T-helper 2 cell (primary cell): ENCODE measurements around the gene SGMS1.

Experiments
- DNase-seq, 5 experiments: peaks; one replicate each; pipeline versions ENCODE4 v3.0.0 to v3.0.0-alpha.2; 2012 to 2022

Gene SGMS1

GRCh38 chr10:50417886-50418830 lies 205.6 kb downstream of the SGMS1 start:
- DNase-seq = peak in 4 of 5 experiments; percentile 4 to 89 (median 12)

- peak in 1 of 5 experiments; percentile 49 for DNase-seq
Observed at GRCh38 chr10:50417486-50417885, 206.3 kb downstream of the SGMS1 start.

GRCh38 chr10:50416881-50417280 lies 206.9 kb downstream of the SGMS1 start:
- DNase-seq = no peak

GRCh38 chr10:50416181-50416824 lies 207.5 kb downstream of the SGMS1 start:
- no peak for DNase-seq

GRCh38 chr10:50415292-50415691 lies 208.5 kb downstream of the SGMS1 start:
- no peak for DNase-seq

- DNase-seq = no peak
Observed at GRCh38 chr10:50410066-50410811, 213.5 kb downstream of the SGMS1 start.

GRCh38 chr10:50407076-50407801 lies 216.5 kb downstream of the SGMS1 start:
- no peak for DNase-seq

- DNase-seq = no peak
Observed at GRCh38 chr10:50406457-50407070, 217.2 kb downstream of the SGMS1 start.

- no peak for DNase-seq
Observed at GRCh38 chr10:50405723-50406122, 218.0 kb downstream of the SGMS1 start.

GRCh38 chr10:50404021-50404773 lies 219.6 kb downstream of the SGMS1 start:
- no peak for DNase-seq

GRCh38 chr10:50403074-50403473 lies 220.7 kb downstream of the SGMS1 start:
- no peak for DNase-seq

- DNase-seq = no peak
Observed at GRCh38 chr10:50402466-50402865, 221.3 kb downstream of the SGMS1 start.

GRCh38 chr10:50400694-50401093 lies 223.1 kb downstream of the SGMS1 start:
- DNase-seq = no peak

- DNase-seq = no peak
Observed at GRCh38 chr10:50398823-50399222, 224.9 kb downstream of the SGMS1 start.

GRCh38 chr10:50398381-50398780 lies 225.4 kb downstream of the SGMS1 start:
- DNase-seq = no peak

GRCh38 chr10:50397312-50398140 lies 226.2 kb downstream of the SGMS1 start:
- DNase-seq = peak in 1 of 5 experiments; percentile 87

GRCh38 chr10:50396491-50397311 lies 227.1 kb downstream of the SGMS1 start:
- peak in 1 of 5 experiments; percentile 94 for DNase-seq

GRCh38 chr10:50395851-50396250 lies 227.9 kb downstream of the SGMS1 start:
- no peak for DNase-seq

- DNase-seq = no peak
Observed at GRCh38 chr10:50395271-50395670, 228.5 kb downstream of the SGMS1 start.
